HG03571 (cell line): ENCODE measurements around the gene ANKRD39.

Experiments used
- ATAC-seq: cut with Tn5 transposase; IDR thresholded peaks from one replicate; pipeline ENCODE4 v1.9.1; 2021; ENCODE audit not compliant: unreplicated experiment

ANKRD39 gene

GRCh38 chr2:96859681-96860064, 1.9 kb upstream of the ANKRD39 start:
- ATAC-seq, result no peak

GRCh38 chr2:96859099-96859649, 1.4 kb upstream of the ANKRD39 start:
- ATAC-seq, result no peak

- ATAC-seq, result peak; percentile 16
Measured at GRCh38 chr2:96856776-96857666, 795 bp downstream of the ANKRD39 start.

GRCh38 chr2:96853321-96853720, 4.5 kb downstream of the ANKRD39 start:
- no peak for ATAC-seq

GRCh38 chr2:96852667-96853066, 5.1 kb downstream of the ANKRD39 start:
- ATAC-seq, result no peak

GRCh38 chr2:96848264-96848663, 9.6 kb downstream of the ANKRD39 start:
- ATAC-seq, result no peak

- no peak for ATAC-seq
Measured at GRCh38 chr2:96847586-96847985, 10.2 kb downstream of the ANKRD39 start.

- ATAC-seq, result no peak
Measured at GRCh38 chr2:96846825-96847224, 11.0 kb downstream of the ANKRD39 start.

GRCh38 chr2:96844405-96844808, 13.4 kb downstream of the ANKRD39 start:
- no peak for ATAC-seq

- ATAC-seq, result no peak
Measured at GRCh38 chr2:96843538-96844268, 14.1 kb downstream of the ANKRD39 start, which contains the start of gene ANKRD23. Gene ANKRD23, minus strand, starts transcription at chr2:96844021. Its CDS starts 29 bp downstream, at chr2:96843992.

GRCh38 chr2:96842600-96842999, 15.2 kb downstream of the ANKRD39 start:
- no peak for ATAC-seq

GRCh38 chr2:96841701-96842495, 15.9 kb downstream of the ANKRD39 start:
- ATAC-seq, result no peak

GRCh38 chr2:96839875-96840850, 17.7 kb downstream of the ANKRD39 start:
- no peak for ATAC-seq

GRCh38 chr2:96839293-96839874, 18.4 kb downstream of the ANKRD39 start:
- ATAC-seq, result no peak

GRCh38 chr2:96838345-96839292, 19.2 kb downstream of the ANKRD39 start:
- no peak for ATAC-seq

GRCh38 chr2:96837575-96837974, 20.2 kb downstream of the ANKRD39 start:
- no peak for ATAC-seq

GRCh38 chr2:96835830-96836229, 22.0 kb downstream of the ANKRD39 start:
- ATAC-seq, result no peak

GRCh38 chr2:96832754-96833507, 24.9 kb downstream of the ANKRD39 start:
- no peak for ATAC-seq
